Measurements from ENCODE around the gene WDR74.

The WDR74 gene

DNA sequence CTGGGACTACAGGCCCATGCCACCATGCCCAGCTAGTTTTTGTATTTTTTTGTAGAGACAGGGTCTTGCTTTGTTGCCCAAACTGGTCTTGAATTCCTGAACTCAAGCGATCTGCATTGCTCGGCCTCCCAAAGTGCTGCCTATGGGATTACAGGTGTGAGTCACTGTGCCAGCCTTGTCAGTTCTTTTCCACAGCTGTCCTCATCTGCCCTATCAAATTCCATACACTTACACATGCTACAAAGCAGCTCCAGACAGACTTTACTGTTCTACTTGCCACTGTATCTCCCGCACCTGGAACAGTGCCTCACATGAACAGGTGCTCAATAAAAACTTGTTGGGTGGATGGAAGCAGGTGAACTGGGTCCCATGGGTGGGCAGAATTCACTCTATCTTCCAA is 15.7 kb downstream of the WDR74 start:
- Histone ChIP-seq H3K27ac (no peak overlapping the region), H3K4me3 (ENCODE audit: low read depth, low read length) (no peak overlapping the region), H3K27me3 (replicated peaks) (no peaks in the 10 kb centered on the region), H3K36me3 (replicated peaks) (peaks cover 81% of the 10 kb centered on the region)
- DNase-seq: no peak
- in situ Hi-C loops (cut with HindIII; ENCODE audit: low pct_ligation_motif_present, low sequenced_read_pairs): no loop called here
- TF ChIP-seq CTCF (IDR thresholded peaks at IDR 0.05; ENCODE audit: low read depth, low read length, missing control alignments): no peak

- TF ChIP-seq CTCF (IDR thresholded peaks at IDR 0.05; ENCODE audit: low read depth, low read length, missing control alignments): no peak
Observed at GRCh38 chr11:62817129-62817528, 22.3 kb downstream of the WDR74 start.

GRCh38 chr11:62816557-62816956 is 22.8 kb downstream of the WDR74 start:
- no peak overlapping the region for H3K27ac ChIP-seq
- in situ Hi-C loops (cut with HindIII; ENCODE audit: low pct_ligation_motif_present, low sequenced_read_pairs): no loop called here
- DNase-seq: no peak

More at GRCh38 chr11:62817129-62817528, 22.3 kb downstream of the WDR74 start:
- peaks cover 39% of the 10 kb centered on the region for H3K36me3 ChIP-seq (replicated peaks)
- H3K27ac ChIP-seq: no peak overlapping the region
- DNase-seq: no peak
- no peak overlapping the region for H3K4me3 ChIP-seq (ENCODE audit: low read depth, low read length)
- in situ Hi-C loops (cut with HindIII; ENCODE audit: low pct_ligation_motif_present, low sequenced_read_pairs): no loop called here
- no peaks in the 10 kb centered on the region for H3K27me3 ChIP-seq (replicated peaks)

GRCh38 chr11:62811659-62812058 is 27.7 kb downstream of the WDR74 start:
- in situ Hi-C loops (cut with HindIII; ENCODE audit: low pct_ligation_motif_present, low sequenced_read_pairs): no loop called here
- H3K27ac ChIP-seq: no peak overlapping the region
- no peaks in the 10 kb centered on the region for H3K27me3 ChIP-seq (replicated peaks)
- no peak for TF ChIP-seq CTCF (IDR thresholded peaks at IDR 0.05; ENCODE audit: low read depth, low read length, missing control alignments)
- no peak for DNase-seq
- no peak overlapping the region for H3K4me3 ChIP-seq (ENCODE audit: low read depth, low read length)
- peaks cover 13% of the 10 kb centered on the region for H3K36me3 ChIP-seq (replicated peaks)

More at GRCh38 chr11:62816557-62816956, 22.8 kb downstream of the WDR74 start:
- no peak overlapping the region for H3K4me3 ChIP-seq (ENCODE audit: low read depth, low read length)
- no peaks in the 10 kb centered on the region for H3K27me3 ChIP-seq (replicated peaks)
- H3K36me3 ChIP-seq (replicated peaks): peaks cover 33% of the 10 kb centered on the region
- TF ChIP-seq CTCF (IDR thresholded peaks at IDR 0.05; ENCODE audit: low read depth, low read length, missing control alignments): no peak

- no peak for TF ChIP-seq CTCF (IDR thresholded peaks at IDR 0.05; ENCODE audit: low read depth, low read length, missing control alignments)
- H3K27ac ChIP-seq: no peak overlapping the region
- peaks cover 12% of the 10 kb centered on the region for H3K36me3 ChIP-seq (replicated peaks)
- no peak overlapping the region for H3K4me3 ChIP-seq (ENCODE audit: low read depth, low read length)
- DNase-seq: no peak
- in situ Hi-C loops (cut with HindIII; ENCODE audit: low pct_ligation_motif_present, low sequenced_read_pairs): no loop called here
- no peaks in the 10 kb centered on the region for H3K27me3 ChIP-seq (replicated peaks)
Observed at GRCh38 chr11:62810748-62811147, 28.6 kb downstream of the WDR74 start.

- in situ Hi-C loops (cut with HindIII; ENCODE audit: low pct_ligation_motif_present, low sequenced_read_pairs): no loop called here
- no peak for DNase-seq
- no peak for TF ChIP-seq CTCF (IDR thresholded peaks at IDR 0.05; ENCODE audit: low read depth, low read length, missing control alignments)
- no peaks in the 10 kb centered on the region for H3K27me3 ChIP-seq (replicated peaks)
- H3K36me3 ChIP-seq (replicated peaks): peaks cover 16% of the 10 kb centered on the region
- no peak overlapping the region for H3K4me3 ChIP-seq (ENCODE audit: low read depth, low read length)
- H3K27ac ChIP-seq: peak overlapping the region; percentile 18
Observed at GRCh38 chr11:62806611-62807121, 32.7 kb downstream of the WDR74 start.
